OCI-LY1 (cell line): Measurements from ENCODE around the gene SUSD3.

Source experiments
- H2AFZ ChIP-seq: fragments of 200-600 bp; sonication (generic), shearing (Covaris generic); 2 replicates; pipeline ENCODE4 v1.6.0; 2014; ENCODE audit warnings: antibody characterized with exemption, mild to moderate bottlenecking, low read length
- H3F3A ChIP-seq: fragments of 200-600 bp; sonication (generic), shearing (Covaris generic); 2 replicates; pipeline ENCODE4 v1.6.0; 2014; ENCODE audit warnings: mild to moderate bottlenecking, antibody characterized with exemption, low read length, moderate library complexity; ENCODE audit not compliant: insufficient read depth
- H3K27ac ChIP-seq: fragments of 200-600 bp; sonication (generic); 2 replicates; pipeline ENCODE4 v1.5.1; 2014; ENCODE audit warnings: low read length, mixed run types, mild to moderate bottlenecking, low read depth; ENCODE audit not compliant: poor library complexity, severe bottlenecking
- H3K27me3 ChIP-seq: fragments of 200-600 bp; sonication (generic); 2 replicates; pipeline ENCODE4 v1.6.0; 2014; ENCODE audit warnings: antibody characterized with exemption, mild to moderate bottlenecking, low read length, moderate library complexity; ENCODE audit not compliant: insufficient read depth
- H3K36me3 ChIP-seq: fragments of 200-600 bp; sonication (generic); 2 replicates; pipeline ENCODE4 v1.6.1; 2014; ENCODE audit warnings: mild to moderate bottlenecking, antibody characterized with exemption, low read length, moderate library complexity, mixed read lengths; ENCODE audit not compliant: insufficient read depth
- H3K4me1 ChIP-seq: fragments of 200-600 bp; sonication (generic); 2 replicates; pipeline ENCODE4 v1.5.1; 2014; ENCODE audit warnings: mild to moderate bottlenecking, low read length, moderate library complexity; ENCODE audit not compliant: insufficient read depth, severe bottlenecking
- H3K4me2 ChIP-seq: fragments of 200-600 bp; sonication (generic), shearing (Covaris generic); 2 replicates; pipeline ENCODE4 v1.6.1; 2014; ENCODE audit warnings: low read length
- H3K4me3 ChIP-seq: fragments of 200-600 bp; sonication (generic); 2 replicates; pipeline ENCODE4 v1.5.1; 2014; ENCODE audit warnings: low read length, low read depth, mild to moderate bottlenecking, mixed read lengths; ENCODE audit not compliant: poor library complexity, severe bottlenecking
- H3K79me2 ChIP-seq: fragments of 200-600 bp; shearing (Covaris generic); 2 replicates; pipeline ENCODE4 v1.6.1; 2016; ENCODE audit warnings: mixed run types, low read length, mixed read lengths; ENCODE audit not compliant: insufficient read depth
- H3K9ac ChIP-seq: fragments of 200-600 bp; sonication (generic), shearing (Covaris generic); 2 replicates; pipeline ENCODE4 v1.6.1; 2014; ENCODE audit warnings: mild to moderate bottlenecking, low read length, mixed read lengths
- H3K9me2 ChIP-seq: fragments of 200-600 bp; sonication (generic), shearing (Covaris generic); 2 replicates; pipeline ENCODE4 v1.6.1; 2014; ENCODE audit warnings: low read depth, mild to moderate bottlenecking, low read length, mixed read lengths
- H3K9me3 ChIP-seq: fragments of 200-600 bp; shearing (Covaris generic); 2 replicates; pipeline ENCODE4 v1.6.1; 2014; ENCODE audit warnings: low read length, mixed read lengths
- H4K20me1 ChIP-seq: fragments of 200-600 bp; sonication (generic), shearing (Covaris generic); 2 replicates; pipeline ENCODE4 v1.6.0; 2016; ENCODE audit warnings: mild to moderate bottlenecking, low read length; ENCODE audit not compliant: insufficient read depth
- EZH2 ChIP-seq: fragments of 200-600 bp; sonication (generic), shearing (Covaris generic); IDR thresholded peaks from 2 replicates; pipeline ENCODE4 v1.8.0; 2017; ENCODE audit warnings: borderline replicate concordance, mixed run types, mild to moderate bottlenecking, antibody characterized with exemption, low read length, moderate library complexity, mixed read lengths
- TF ChIP-seq, protein P1 (sequence below): fragments of 200-600 bp; sonication (generic), shearing (Covaris generic); IDR thresholded peaks from 2 replicates; pipeline ENCODE4 v1.5.1; 2017; ENCODE audit warnings: mild to moderate bottlenecking, antibody characterized with exemption, low read length, moderate library complexity, mixed read lengths

The SUSD3 gene

DNA sequence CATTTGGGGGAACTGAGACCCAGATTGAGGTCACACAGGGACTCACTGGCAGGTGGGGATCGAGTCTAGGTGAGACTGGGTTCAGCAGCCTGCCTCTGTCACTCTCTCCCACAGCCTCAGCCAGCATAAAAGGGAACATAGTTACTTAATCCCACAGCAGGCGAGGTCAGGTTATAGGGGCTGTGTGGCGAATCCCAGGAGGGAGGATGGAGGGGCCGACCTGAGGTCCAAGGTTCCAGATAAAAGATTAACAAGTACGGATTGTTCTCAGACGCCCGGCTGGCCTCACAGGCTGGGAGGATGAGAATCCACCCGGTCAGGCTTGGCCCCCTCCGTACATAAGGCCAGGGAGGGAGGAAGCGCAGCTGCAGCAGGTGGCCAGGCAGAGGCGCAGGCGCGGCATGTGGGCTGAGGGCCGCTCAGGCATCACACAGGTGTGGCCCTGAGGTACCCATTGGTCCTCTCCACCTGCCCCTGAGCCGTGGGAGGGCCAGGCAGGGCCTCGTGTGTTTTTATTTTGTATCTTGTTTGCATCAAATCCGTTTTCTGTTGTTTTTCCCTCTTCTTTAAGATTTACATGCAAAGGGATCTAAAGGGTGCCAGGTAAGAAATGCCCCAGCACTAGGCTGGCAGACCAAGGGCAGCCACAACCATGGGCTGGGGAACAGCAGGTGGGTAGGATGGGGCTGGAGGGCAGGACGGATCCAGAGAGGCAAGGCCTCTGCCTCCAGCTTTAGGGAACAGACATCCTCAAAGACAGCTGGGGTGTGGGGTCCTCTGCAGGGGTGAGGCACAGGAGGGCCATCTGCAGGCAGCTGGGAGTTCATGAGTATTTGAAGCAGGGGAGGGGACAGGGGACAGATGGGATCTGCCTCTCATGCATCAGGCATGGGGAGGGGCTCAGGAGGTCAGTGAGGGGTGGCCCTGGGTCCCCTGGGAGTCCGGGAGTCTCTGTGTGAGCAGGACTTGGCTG lies 3.6 kb downstream of the SUSD3 start:
- Histone ChIP-seq H3K9ac (peak overlapping the region; percentile 86), H4K20me1 (no peaks in the 10 kb centered on the region), H3K27me3 (no peaks in the 10 kb centered on the region), H2AFZ (no peak overlapping the region), H3K9me3 (no peaks in the 10 kb centered on the region), H3K27ac (peak overlapping the region; percentile 99), H3K4me1 (peaks cover 68% of the 10 kb centered on the region), H3K9me2 (no peaks in the 10 kb centered on the region), H3K79me2 (peaks cover 2% of the 10 kb centered on the region; the same call in 1 of the 2 replicates), H3F3A (0 out of 2 replicates have a peak, but pooled peaks cover 4% of the 10 kb centered on the region), H3K4me3 (peak overlapping the region; percentile 67), H3K36me3 (peaks cover 25% of the 10 kb centered on the region), H3K4me2 (peak overlapping the region; percentile 86)
- TF ChIP-seq, protein P1, sequence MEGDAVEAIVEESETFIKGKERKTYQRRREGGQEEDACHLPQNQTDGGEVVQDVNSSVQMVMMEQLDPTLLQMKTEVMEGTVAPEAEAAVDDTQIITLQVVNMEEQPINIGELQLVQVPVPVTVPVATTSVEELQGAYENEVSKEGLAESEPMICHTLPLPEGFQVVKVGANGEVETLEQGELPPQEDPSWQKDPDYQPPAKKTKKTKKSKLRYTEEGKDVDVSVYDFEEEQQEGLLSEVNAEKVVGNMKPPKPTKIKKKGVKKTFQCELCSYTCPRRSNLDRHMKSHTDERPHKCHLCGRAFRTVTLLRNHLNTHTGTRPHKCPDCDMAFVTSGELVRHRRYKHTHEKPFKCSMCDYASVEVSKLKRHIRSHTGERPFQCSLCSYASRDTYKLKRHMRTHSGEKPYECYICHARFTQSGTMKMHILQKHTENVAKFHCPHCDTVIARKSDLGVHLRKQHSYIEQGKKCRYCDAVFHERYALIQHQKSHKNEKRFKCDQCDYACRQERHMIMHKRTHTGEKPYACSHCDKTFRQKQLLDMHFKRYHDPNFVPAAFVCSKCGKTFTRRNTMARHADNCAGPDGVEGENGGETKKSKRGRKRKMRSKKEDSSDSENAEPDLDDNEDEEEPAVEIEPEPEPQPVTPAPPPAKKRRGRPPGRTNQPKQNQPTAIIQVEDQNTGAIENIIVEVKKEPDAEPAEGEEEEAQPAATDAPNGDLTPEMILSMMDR = peak; percentile 13; the same call in 1 of the 2 replicates
- no peak for TF ChIP-seq EZH2

DNA sequence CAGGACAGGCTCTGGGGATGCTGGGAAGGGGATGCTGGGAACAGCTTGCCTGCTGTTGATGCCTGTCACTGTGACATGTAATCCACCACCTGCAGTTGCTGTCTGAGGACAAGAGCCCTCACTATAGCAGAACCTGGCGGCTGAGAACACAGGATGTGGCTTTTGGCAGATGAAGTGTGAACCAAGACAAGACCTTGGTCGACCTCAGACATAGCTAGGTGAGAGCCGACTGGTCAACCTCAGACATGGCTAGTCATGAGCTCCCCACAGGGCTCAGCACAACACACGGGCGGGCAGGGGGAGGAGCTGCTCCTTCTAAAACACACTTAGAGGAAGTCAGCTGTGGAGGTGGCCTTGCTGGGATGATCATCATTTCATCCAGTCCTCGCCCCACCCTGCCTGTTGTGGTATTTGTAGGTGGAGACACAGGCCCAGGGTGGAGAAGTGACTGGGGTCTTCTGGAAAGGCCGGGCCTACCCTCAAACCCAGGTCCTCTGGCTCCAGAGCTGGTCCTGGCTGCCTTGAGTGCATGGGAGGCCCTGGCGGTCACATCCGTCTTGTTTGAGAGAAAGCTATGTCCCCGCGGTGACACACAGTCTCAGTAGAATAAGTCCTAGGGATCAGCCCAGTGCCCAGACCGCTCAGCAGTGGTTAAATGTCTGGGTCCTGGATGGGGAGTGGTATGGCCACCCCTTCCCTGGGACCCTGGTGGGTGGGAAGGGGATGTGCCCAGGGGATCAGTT lies 6.1 kb downstream of the SUSD3 start:
- Histone ChIP-seq H3K27ac (peak overlapping the region; percentile 99), H3F3A (0 out of 2 replicates have a peak, but pooled peaks cover 4% of the 10 kb centered on the region), H4K20me1 (no peaks in the 10 kb centered on the region), H3K9me2 (no peaks in the 10 kb centered on the region), H3K4me2 (peak overlapping the region; percentile 86), H3K9ac (peak overlapping the region; percentile 69), H3K27me3 (no peaks in the 10 kb centered on the region), H3K79me2 (peaks cover 19% of the 10 kb centered on the region), H3K9me3 (no peaks in the 10 kb centered on the region), H3K36me3 (peaks cover 49% of the 10 kb centered on the region), H2AFZ (no peak overlapping the region), H3K4me1 (peaks cover 59% of the 10 kb centered on the region), H3K4me3 (peak overlapping the region; percentile 67)
- TF ChIP-seq, protein P1 = no peak
- no peak for TF ChIP-seq EZH2

GRCh38 chr9:93065135-93065720 lies 6.7 kb downstream of the SUSD3 start:
- H3F3A ChIP-seq = 0 out of 2 replicates have a peak, but pooled peaks cover 4% of the 10 kb centered on the region
- H3K4me2 ChIP-seq = peak overlapping the region; percentile 86
- H3K9me3 ChIP-seq = no peaks in the 10 kb centered on the region
- H3K9me2 ChIP-seq = no peaks in the 10 kb centered on the region
- H3K27me3 ChIP-seq = no peaks in the 10 kb centered on the region
- peak overlapping the region; percentile 61; the same call in 1 of the 2 replicates for H3K9ac ChIP-seq
- H2AFZ ChIP-seq = no peak overlapping the region
- TF ChIP-seq, protein P1 = no peak
- TF ChIP-seq EZH2 = no peak
- H3K27ac ChIP-seq = peak overlapping the region; percentile 99
- peak overlapping the region; percentile 67 for H3K4me3 ChIP-seq
- H3K4me1 ChIP-seq = peaks cover 52% of the 10 kb centered on the region
- peaks cover 56% of the 10 kb centered on the region for H3K36me3 ChIP-seq
- peaks cover 19% of the 10 kb centered on the region for H3K79me2 ChIP-seq
- no peaks in the 10 kb centered on the region for H4K20me1 ChIP-seq
